ENCODE measurements around the gene ARAP1. TPM values are rescaled to one million over a fixed set of nuclear protein-coding genes. Genes with fewer than 3 reads are reported as not detected.

Gene ARAP1
- total RNA-seq, 2 donors from 2014 or later: 76.5 to 103 TPM

DNA sequence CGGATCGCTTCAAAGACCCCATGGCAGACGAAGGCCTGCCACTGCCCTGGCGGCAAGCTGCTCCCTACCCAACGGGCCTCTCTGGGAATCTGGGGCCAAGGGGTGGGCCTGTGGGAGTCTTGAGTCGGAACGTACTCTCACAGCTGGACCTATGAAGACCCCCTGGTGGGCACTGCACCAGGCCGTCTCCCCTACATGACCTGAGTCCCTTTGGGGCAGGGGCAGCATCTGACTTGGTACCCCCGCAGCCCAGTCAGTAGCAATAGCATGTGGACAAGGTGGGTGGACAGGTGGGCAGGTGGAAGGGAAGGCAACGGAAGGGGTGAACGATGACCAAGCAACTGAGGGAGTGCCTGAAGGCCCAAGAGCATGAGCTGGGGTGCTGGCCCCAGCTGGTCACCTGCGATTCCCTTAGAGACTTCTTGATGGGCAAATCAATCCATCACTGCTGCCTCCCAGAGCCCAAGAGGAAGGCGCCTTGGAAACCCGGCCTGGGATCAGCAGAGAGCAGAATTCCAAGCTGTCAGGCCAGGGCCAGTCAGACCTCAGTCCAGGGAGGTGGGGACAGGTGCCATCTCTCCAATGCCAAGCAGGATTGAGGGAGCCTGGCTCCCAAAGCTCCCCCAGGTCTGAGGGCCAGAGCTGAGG lies 35.3 kb downstream of the ARAP1 start:
- H3K27ac ChIP-seq: no peak overlapping the region
- TF ChIP-seq, protein P1, sequence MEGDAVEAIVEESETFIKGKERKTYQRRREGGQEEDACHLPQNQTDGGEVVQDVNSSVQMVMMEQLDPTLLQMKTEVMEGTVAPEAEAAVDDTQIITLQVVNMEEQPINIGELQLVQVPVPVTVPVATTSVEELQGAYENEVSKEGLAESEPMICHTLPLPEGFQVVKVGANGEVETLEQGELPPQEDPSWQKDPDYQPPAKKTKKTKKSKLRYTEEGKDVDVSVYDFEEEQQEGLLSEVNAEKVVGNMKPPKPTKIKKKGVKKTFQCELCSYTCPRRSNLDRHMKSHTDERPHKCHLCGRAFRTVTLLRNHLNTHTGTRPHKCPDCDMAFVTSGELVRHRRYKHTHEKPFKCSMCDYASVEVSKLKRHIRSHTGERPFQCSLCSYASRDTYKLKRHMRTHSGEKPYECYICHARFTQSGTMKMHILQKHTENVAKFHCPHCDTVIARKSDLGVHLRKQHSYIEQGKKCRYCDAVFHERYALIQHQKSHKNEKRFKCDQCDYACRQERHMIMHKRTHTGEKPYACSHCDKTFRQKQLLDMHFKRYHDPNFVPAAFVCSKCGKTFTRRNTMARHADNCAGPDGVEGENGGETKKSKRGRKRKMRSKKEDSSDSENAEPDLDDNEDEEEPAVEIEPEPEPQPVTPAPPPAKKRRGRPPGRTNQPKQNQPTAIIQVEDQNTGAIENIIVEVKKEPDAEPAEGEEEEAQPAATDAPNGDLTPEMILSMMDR (IDR thresholded peaks at IDR 0.05): no peak

DNA sequence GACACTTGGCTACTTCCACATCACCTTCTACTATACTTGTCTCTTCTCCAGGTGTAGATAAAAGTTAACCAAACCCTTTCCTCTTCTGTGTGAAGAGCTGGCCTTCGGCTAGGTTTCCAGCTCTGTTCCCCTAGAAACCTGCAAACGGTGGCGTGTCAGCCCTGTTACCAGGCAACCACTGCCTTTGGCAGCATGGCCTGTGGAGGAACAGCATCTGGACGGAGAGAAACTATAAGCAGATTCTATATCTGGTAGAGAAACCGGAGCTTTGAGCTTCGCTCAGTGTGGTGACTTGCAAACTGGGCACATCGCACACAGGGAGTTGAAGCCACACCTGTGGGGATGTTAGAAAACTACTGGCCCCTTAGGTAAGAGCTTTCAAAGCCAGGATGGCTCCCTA lies 35.9 kb downstream of the ARAP1 start:
- Histone ChIP-seq H3K27me3 (replicated peaks; ENCODE audit: insufficient read depth) (no peaks in the 10 kb centered on the region), H3K9me3 (no peaks in the 10 kb centered on the region), H3K4me1 (ENCODE audit: control insufficient read depth in 1 of 2, low read depth in 2 of 2) (peaks cover 16 to 44% of the 10 kb centered on the region in 2 donors), H3K27ac (no peak overlapping the region), H3K36me3 (peaks cover 1% of the 10 kb centered on the region), H3K4me3 (no peak overlapping the region)
- no peak for ATAC-seq (ENCODE audit: insufficient number of reproducible peaks, low FRiP score, low read depth)
- no peak for DNase-seq (ENCODE audit: low spot score)
- TF ChIP-seq, protein P1 (IDR thresholded peaks at IDR 0.05): no peak

More for the DNA sequence above, 35.3 kb downstream of the ARAP1 start:
- no peak for ATAC-seq (ENCODE audit: insufficient number of reproducible peaks, low FRiP score, low read depth)
- peaks cover 18 to 46% of the 10 kb centered on the region in 2 donors for H3K4me1 ChIP-seq (ENCODE audit: control insufficient read depth in 1 of 2, low read depth in 2 of 2)
- no peak overlapping the region for H3K4me3 ChIP-seq
- no peak for DNase-seq (ENCODE audit: low spot score)
- H3K36me3 ChIP-seq: no peaks in the 10 kb centered on the region
- H3K27me3 ChIP-seq (replicated peaks; ENCODE audit: insufficient read depth): no peaks in the 10 kb centered on the region
- no peaks in the 10 kb centered on the region for H3K9me3 ChIP-seq

GRCh38 chr11:72712841-72713240 lies 39.4 kb downstream of the ARAP1 start:
- Histone ChIP-seq H3K4me3 (no peak overlapping the region), H3K36me3 (peaks cover 30% of the 10 kb centered on the region), H3K9me3 (no peaks in the 10 kb centered on the region), H3K27me3 (replicated peaks; ENCODE audit: insufficient read depth) (no peaks in the 10 kb centered on the region), H3K4me1 (ENCODE audit: control insufficient read depth in 1 of 2, low read depth in 2 of 2) (peaks cover 5 to 10% of the 10 kb centered on the region in 2 donors), H3K27ac (no peak overlapping the region)
- DNase-seq (ENCODE audit: low spot score): no peak
- ATAC-seq (ENCODE audit: insufficient number of reproducible peaks, low FRiP score, low read depth): no peak
- TF ChIP-seq, protein P1 (IDR thresholded peaks at IDR 0.05): no peak

GRCh38 chr11:72712168-72712751 lies 39.9 kb downstream of the ARAP1 start:
- H3K4me3 ChIP-seq: no peak overlapping the region
- peaks cover 5 to 7% of the 10 kb centered on the region in 2 donors for H3K4me1 ChIP-seq (ENCODE audit: control insufficient read depth in 1 of 2, low read depth in 2 of 2)
- no peaks in the 10 kb centered on the region for H3K27me3 ChIP-seq (replicated peaks; ENCODE audit: insufficient read depth)
- peaks cover 35% of the 10 kb centered on the region for H3K36me3 ChIP-seq
- TF ChIP-seq, protein P1 (IDR thresholded peaks at IDR 0.05): no peak
- H3K27ac ChIP-seq: no peak overlapping the region
- DNase-seq (ENCODE audit: low spot score) (no peak), ATAC-seq (ENCODE audit: insufficient number of reproducible peaks, low FRiP score, low read depth) (no peak)
- no peaks in the 10 kb centered on the region for H3K9me3 ChIP-seq

GRCh38 chr11:72711141-72711540 lies 41.1 kb downstream of the ARAP1 start:
- H3K4me3 ChIP-seq: no peak overlapping the region
- DNase-seq (ENCODE audit: low spot score): no peak
- peaks cover 5 to 7% of the 10 kb centered on the region in 2 donors for H3K4me1 ChIP-seq (ENCODE audit: control insufficient read depth in 1 of 2, low read depth in 2 of 2)

More at GRCh38 chr11:72711141-72711540, 41.1 kb downstream of the ARAP1 start:
- peaks cover 45% of the 10 kb centered on the region for H3K36me3 ChIP-seq
- TF ChIP-seq, protein P1 (IDR thresholded peaks at IDR 0.05): no peak
- ATAC-seq (ENCODE audit: insufficient number of reproducible peaks, low FRiP score, low read depth): no peak
- H3K27me3 ChIP-seq (replicated peaks; ENCODE audit: insufficient read depth): no peaks in the 10 kb centered on the region
- H3K27ac ChIP-seq: no peak overlapping the region
- no peaks in the 10 kb centered on the region for H3K9me3 ChIP-seq

Data from thoracic aorta (tissue), 2 donors.